Neural progenitor cell (in vitro differentiated cells): Measurements from ENCODE around the gene PLA2G4A. TPM values are rescaled to one million over a fixed set of nuclear protein-coding genes. Genes with fewer than 3 reads are reported as not detected.
A peak's percentile ranks its signal among the peaks of the same experiment; 100 is the strongest.

ENCODE experiments used
- DNase-seq: peaks from one replicate; pipeline ENCODE4 v3.0.0-alpha.2; 2016; ENCODE audit warnings: low spot score
- H2AFZ ChIP-seq: fragments of 200-600 bp; sonication (generic); replicated peaks from 2 replicates; pipeline ENCODE4 v1.6.1; 2016; ENCODE audit warnings: antibody characterized with exemption
- H3F3A ChIP-seq: fragments of 200-600 bp; sonication (generic); 2 replicates; pipeline ENCODE4 v1.6.1; 2016; ENCODE audit warnings: antibody characterized with exemption, low read depth
- H3K27ac ChIP-seq: fragments of 200-600 bp; sonication (generic); 2 replicates; pipeline ENCODE4 v1.5.1; 2016; ENCODE audit warnings: mild to moderate bottlenecking
- H3K27me3 ChIP-seq: fragments of 200-600 bp; sonication (generic); 2 replicates; pipeline ENCODE4 v1.6.1; 2016; ENCODE audit warnings: mild to moderate bottlenecking, moderate library complexity
- H3K36me3 ChIP-seq: fragments of 200-600 bp; sonication (generic); 2 replicates; pipeline ENCODE4 v1.5.1; 2016
- H3K4me1 ChIP-seq: fragments of 200-600 bp; sonication (generic); 2 replicates; pipeline ENCODE4 v1.6.1; 2016; ENCODE audit warnings: mixed run types
- H3K4me2 ChIP-seq: fragments of 200-600 bp; sonication (generic); 2 replicates; pipeline ENCODE4 v1.6.1; 2016
- H3K4me3 ChIP-seq: fragments of 200-600 bp; sonication (generic); 2 replicates; pipeline ENCODE4 v1.5.1; 2016
- H3K79me2 ChIP-seq: fragments of 200-600 bp; sonication (generic); 2 replicates; pipeline ENCODE4 v1.6.1; 2016; ENCODE audit warnings: low read depth
- H3K9ac ChIP-seq: fragments of 200-600 bp; sonication (generic); 2 replicates; pipeline ENCODE4 v1.6.1; 2016
- H3K9me3 ChIP-seq: fragments of 200-600 bp; sonication (generic); 2 replicates; pipeline ENCODE4 v1.5.1; 2016; ENCODE audit warnings: low read depth
- H4K20me1 ChIP-seq: fragments of 200-600 bp; sonication (generic); 2 replicates; pipeline ENCODE4 v1.6.1; 2016; ENCODE audit warnings: low read depth
- H3K27ac Mint-ChIP-seq: 3 replicates; pipeline ENCODE4 v1.8.0; 2021; ENCODE audit warnings: mixed read lengths
- H3K27me3 Mint-ChIP-seq: 2 replicates; pipeline ENCODE4 v1.8.0; 2022; ENCODE audit warnings: low read depth, mild to moderate bottlenecking, inconsistent platforms, moderate library complexity, mixed read lengths; ENCODE audit not compliant: insufficient read depth
- H3K36me3 Mint-ChIP-seq: 3 replicates; pipeline ENCODE4 v1.8.0; 2021; ENCODE audit warnings: mixed read lengths
- H3K4me1 Mint-ChIP-seq: 3 replicates; pipeline ENCODE4 v1.8.0; 2021; ENCODE audit warnings: mixed read lengths
- H3K4me3 Mint-ChIP-seq: 3 replicates; pipeline ENCODE4 v1.8.0; 2021; ENCODE audit warnings: mild to moderate bottlenecking, moderate library complexity, mixed read lengths
- H3K9me3 Mint-ChIP-seq: 3 replicates; pipeline ENCODE4 v1.8.0; 2020; ENCODE audit warnings: mixed read lengths
- CTCF ChIP-seq: fragments of 200-600 bp; sonication (generic); IDR thresholded peaks from 2 replicates; pipeline ENCODE4 v1.5.1; 2017; ENCODE audit warnings: antibody characterized with exemption, mild to moderate bottlenecking
- EZH2 ChIP-seq: fragments of 200-600 bp; sonication (generic); IDR thresholded peaks from 2 replicates; pipeline ENCODE4 v1.6.1; 2017; ENCODE audit warnings: antibody characterized with exemption, mild to moderate bottlenecking, moderate library complexity
- EZH2phosphoT487 ChIP-seq: fragments of 200-600 bp; sonication (generic); IDR thresholded peaks from 2 replicates; pipeline ENCODE4 v1.6.1; 2017; ENCODE audit warnings: antibody characterized with exemption
- total RNA-seq: library from RNA; depleted of rRNA; stranded (reverse); fragments of >200 nt; gene quantifications from 2 replicates; pipeline ENCODE4 v1.2.3, GENCODE V29; 2015; ENCODE audit warnings: low replicate concordance

Gene PLA2G4A
- total RNA-seq, 1 donor from 2014 or later = 1.0 TPM

- no peaks in the 10 kb centered on the region for H4K20me1 ChIP-seq
- TF ChIP-seq EZH2phosphoT487 (no peak), EZH2 (no peak), CTCF (no peak)
- H3K4me1 ChIP-seq = no peaks in the 10 kb centered on the region
- Mint-ChIP-seq H3K36me3 (no peaks in the 10 kb centered on the region), H3K4me3 (no peak overlapping the region), H3K4me1 (no peaks in the 10 kb centered on the region), H3K27ac (no peak overlapping the region), H3K9me3 (no peaks in the 10 kb centered on the region), H3K27me3 (no peaks in the 10 kb centered on the region)
- no peak overlapping the region for H3K27ac ChIP-seq
- H3K4me2 ChIP-seq = no peak overlapping the region
- H3F3A ChIP-seq = no peaks in the 10 kb centered on the region
- DNase-seq = no peak
- no peaks in the 10 kb centered on the region for H3K9me3 ChIP-seq
- H3K36me3 ChIP-seq = no peaks in the 10 kb centered on the region
- H2AFZ ChIP-seq = peak overlapping the region; percentile 35
- H3K27me3 ChIP-seq = no peaks in the 10 kb centered on the region
- no peak overlapping the region for H3K9ac ChIP-seq
- H3K4me3 ChIP-seq = no peak overlapping the region
- H3K79me2 ChIP-seq = no peaks in the 10 kb centered on the region
These were observed 150.1 kb downstream of the PLA2G4A start for GRCh38 chr1:186978596-186979556.

- H3K27me3 ChIP-seq = no peaks in the 10 kb centered on the region
- H3F3A ChIP-seq = no peaks in the 10 kb centered on the region
- no peaks in the 10 kb centered on the region for H3K9me3 ChIP-seq
- no peak for TF ChIP-seq EZH2phosphoT487
- no peak for TF ChIP-seq EZH2
- no peak for TF ChIP-seq CTCF
- H3K4me1 ChIP-seq = no peaks in the 10 kb centered on the region
- no peaks in the 10 kb centered on the region for H3K79me2 ChIP-seq
- H3K27ac ChIP-seq = no peak overlapping the region
- no peak for DNase-seq
- no peaks in the 10 kb centered on the region for H3K4me1 Mint-ChIP-seq
- no peak overlapping the region for H3K4me3 Mint-ChIP-seq
- H3K4me2 ChIP-seq = no peak overlapping the region
- H3K27me3 Mint-ChIP-seq = no peaks in the 10 kb centered on the region
- H3K9me3 Mint-ChIP-seq = no peaks in the 10 kb centered on the region
- H4K20me1 ChIP-seq = no peaks in the 10 kb centered on the region
- no peak overlapping the region for H3K4me3 ChIP-seq
- no peaks in the 10 kb centered on the region for H3K36me3 Mint-ChIP-seq
- no peaks in the 10 kb centered on the region for H3K36me3 ChIP-seq
- H3K9ac ChIP-seq = no peak overlapping the region
- no peak overlapping the region for H2AFZ ChIP-seq
- H3K27ac Mint-ChIP-seq = no peak overlapping the region
These were observed 151.7 kb downstream of the PLA2G4A start for GRCh38 chr1:186980400-186980799.

GRCh38 chr1:186982116-186982515 lies 153.4 kb downstream of the PLA2G4A start:
- Histone ChIP-seq H3K4me3 (no peak overlapping the region), H3K4me1 (no peaks in the 10 kb centered on the region), H3K27me3 (no peaks in the 10 kb centered on the region), H3K9me3 (no peaks in the 10 kb centered on the region), H3K36me3 (no peaks in the 10 kb centered on the region), H3K27ac (no peak overlapping the region), H3K4me2 (no peak overlapping the region), H3K9ac (no peak overlapping the region), H3K79me2 (no peaks in the 10 kb centered on the region), H4K20me1 (no peaks in the 10 kb centered on the region), H3F3A (no peaks in the 10 kb centered on the region), H2AFZ (no peak overlapping the region)
- TF ChIP-seq EZH2 (no peak), CTCF (no peak), EZH2phosphoT487 (no peak)
- no peaks in the 10 kb centered on the region for H3K36me3 Mint-ChIP-seq
- H3K9me3 Mint-ChIP-seq = no peaks in the 10 kb centered on the region
- H3K27ac Mint-ChIP-seq = no peak overlapping the region
- H3K27me3 Mint-ChIP-seq = no peaks in the 10 kb centered on the region
- H3K4me1 Mint-ChIP-seq = no peaks in the 10 kb centered on the region
- DNase-seq = no peak
- H3K4me3 Mint-ChIP-seq = no peak overlapping the region
